Measurements from ENCODE around the gene KCNJ1.

DNA sequence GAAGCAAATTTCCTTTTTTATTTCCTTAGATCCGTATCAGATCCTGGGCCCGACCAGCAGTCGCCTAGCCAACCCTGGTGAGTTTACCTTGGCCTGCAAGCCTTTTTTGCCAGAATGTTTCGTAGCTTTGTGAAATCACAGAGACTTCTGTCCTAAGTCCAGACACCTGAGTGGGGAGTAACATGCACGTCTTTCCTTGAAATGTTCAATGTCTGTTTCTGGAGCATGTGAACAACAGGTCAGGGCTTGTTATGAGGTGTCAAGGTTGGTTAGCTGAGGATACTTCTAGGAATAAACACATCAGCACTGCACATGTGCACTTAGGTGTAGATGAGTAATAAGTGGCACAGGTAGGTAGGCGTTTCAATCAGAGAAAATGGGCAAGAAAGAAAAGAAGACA lies 58.0 kb downstream of the KCNJ1 start:
- TF ChIP-seq, protein P1, sequence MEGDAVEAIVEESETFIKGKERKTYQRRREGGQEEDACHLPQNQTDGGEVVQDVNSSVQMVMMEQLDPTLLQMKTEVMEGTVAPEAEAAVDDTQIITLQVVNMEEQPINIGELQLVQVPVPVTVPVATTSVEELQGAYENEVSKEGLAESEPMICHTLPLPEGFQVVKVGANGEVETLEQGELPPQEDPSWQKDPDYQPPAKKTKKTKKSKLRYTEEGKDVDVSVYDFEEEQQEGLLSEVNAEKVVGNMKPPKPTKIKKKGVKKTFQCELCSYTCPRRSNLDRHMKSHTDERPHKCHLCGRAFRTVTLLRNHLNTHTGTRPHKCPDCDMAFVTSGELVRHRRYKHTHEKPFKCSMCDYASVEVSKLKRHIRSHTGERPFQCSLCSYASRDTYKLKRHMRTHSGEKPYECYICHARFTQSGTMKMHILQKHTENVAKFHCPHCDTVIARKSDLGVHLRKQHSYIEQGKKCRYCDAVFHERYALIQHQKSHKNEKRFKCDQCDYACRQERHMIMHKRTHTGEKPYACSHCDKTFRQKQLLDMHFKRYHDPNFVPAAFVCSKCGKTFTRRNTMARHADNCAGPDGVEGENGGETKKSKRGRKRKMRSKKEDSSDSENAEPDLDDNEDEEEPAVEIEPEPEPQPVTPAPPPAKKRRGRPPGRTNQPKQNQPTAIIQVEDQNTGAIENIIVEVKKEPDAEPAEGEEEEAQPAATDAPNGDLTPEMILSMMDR (IDR thresholded peaks at IDR 0.05; ENCODE audit: low read depth, low read length), result no peak
- no peak for TF ChIP-seq EZH2phosphoT487 (IDR thresholded peaks at IDR 0.05; ENCODE audit: low read depth)
